Renal pelvis (tissue), 4 donors: ENCODE results near the gene LOXL1. TPM values are rescaled to one million over a fixed set of nuclear protein-coding genes. Genes with fewer than 3 reads are reported as not detected.

Source experiments
- DNase-seq: peaks from one replicate; pipeline ENCODE4 v3.0.0-alpha.2; 2013
- polyA plus RNA-seq, 3 donors: library from polyadenylated mRNA; unstranded; fragments of 120-200 nt; gene quantifications; one replicate each; pipeline ENCODE4 v1.2.1, GENCODE V29; 2013; ENCODE audit not compliant: insufficient read length in 3 of 3

Gene LOXL1
- polyA plus RNA-seq, 3 donors: 68.0 to 92.2 (median 73.6) TPM

DNA sequence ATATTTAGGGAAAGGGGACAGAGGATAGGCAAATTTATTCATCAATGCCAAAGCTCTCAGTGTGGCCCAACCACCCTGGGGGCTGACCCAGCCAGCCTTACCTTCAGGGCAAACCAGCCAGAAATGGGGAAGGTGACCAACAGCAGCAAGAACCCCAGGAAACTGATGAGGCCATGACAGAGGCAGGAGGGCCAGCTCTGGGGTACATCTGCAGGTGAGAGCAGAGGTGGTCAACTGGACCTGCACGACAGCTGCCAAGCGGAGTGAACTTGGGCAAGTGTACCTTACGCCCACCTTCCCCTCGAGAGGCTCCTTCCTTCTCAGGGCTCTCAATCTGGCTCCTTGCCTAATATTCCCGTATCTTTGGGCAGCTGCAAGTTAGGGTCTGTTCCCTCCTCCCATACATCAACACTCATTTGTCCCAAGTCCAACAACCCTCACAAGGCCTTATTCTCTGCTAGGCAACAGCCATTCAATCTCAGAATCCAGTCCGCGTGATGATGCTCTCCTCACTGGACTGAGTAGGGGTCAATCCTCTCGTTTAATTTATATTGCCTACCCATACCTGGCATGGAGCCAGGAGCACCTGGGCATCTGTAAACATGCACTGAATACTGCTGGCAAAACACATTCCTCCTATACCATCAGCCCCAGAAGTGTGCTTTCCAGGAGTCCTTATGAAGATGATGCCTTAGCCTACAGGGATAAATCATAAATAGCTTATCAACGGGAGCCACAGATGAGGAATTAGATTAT lies 64.2 kb downstream of the LOXL1 start:
- no peak for DNase-seq

- no peak for DNase-seq
Measured at GRCh38 chr15:73991260-73991659, 65.0 kb downstream of the LOXL1 start.

GRCh38 chr15:73991726-73992593 lies 65.7 kb downstream of the LOXL1 start, which contains the start of gene STOML1:
Gene STOML1 (minus strand): TSS chr15:73992295. CDS start chr15:73992223, 72 bp downstream.
- DNase-seq: peak; percentile 94

- DNase-seq: no peak
Measured at GRCh38 chr15:73992594-73992898, 66.3 kb downstream of the LOXL1 start.

DNA sequence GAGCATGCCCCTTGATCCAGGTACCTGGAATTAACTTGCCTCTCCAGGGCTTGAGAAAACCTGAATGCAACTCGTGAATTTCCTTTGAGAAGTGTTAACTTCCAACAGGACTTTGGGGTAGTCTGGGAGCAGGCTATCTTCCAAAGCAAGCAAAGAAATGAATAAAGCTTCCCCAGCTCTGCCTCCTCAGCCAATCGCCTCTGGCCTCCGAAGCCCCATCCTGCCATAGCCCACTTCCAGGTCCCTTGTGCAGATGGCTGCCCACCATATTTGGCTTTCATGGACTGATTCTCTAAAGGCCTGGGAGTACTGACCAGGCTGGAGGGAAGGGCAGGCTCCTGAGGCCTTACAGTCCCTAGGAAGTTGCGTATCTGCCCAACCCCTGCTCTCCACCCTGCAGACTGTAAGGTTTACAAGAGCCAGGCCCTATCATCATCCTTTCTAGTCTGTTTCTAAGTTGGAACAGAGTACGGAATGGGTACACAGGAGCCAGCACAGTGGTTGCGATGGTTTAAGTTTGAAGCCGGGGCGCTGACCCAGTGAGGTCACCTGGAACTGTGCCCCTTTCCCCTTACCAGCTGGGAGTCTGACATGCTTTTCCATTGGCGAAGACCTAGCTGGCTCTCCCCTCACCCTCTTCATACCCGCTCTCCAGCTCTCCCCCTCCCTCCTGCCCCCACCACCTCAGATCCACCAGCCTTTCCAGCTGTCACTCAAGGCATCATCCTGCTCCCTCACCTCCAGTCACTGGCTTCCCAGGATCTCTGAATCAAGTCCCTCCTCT lies 67.1 kb downstream of the LOXL1 start:
- DNase-seq: no peak

GRCh38 chr15:73994413-73994883 lies 68.2 kb downstream of the LOXL1 start, which contains the start of gene PML:
Gene PML (plus strand): TSS chr15:73994716. CDS start chr15:73994813, 97 bp downstream.
- DNase-seq: peak; percentile 96

GRCh38 chr15:73994912-73995622 lies 68.8 kb downstream of the LOXL1 start:
- no peak for DNase-seq

DNA sequence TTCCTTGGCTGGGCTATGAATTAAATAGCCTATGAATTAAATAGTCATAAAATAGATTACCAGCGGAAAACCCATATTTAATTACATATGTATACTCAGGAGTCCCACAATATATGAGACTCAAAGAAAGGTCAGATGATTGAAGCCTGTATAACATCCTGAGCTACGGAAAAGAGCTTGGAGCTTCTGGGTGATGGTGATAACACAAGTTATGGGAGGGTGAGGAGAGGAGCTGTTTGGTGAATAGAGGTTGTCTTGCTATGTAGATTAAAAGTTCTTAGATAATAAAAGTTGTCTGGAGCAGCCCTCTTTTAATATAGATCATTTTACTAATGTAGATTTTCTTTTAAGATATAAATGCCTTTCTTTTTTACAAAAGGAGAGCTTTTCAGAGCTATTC lies 70.0 kb downstream of the LOXL1 start:
- no peak for DNase-seq

DNA sequence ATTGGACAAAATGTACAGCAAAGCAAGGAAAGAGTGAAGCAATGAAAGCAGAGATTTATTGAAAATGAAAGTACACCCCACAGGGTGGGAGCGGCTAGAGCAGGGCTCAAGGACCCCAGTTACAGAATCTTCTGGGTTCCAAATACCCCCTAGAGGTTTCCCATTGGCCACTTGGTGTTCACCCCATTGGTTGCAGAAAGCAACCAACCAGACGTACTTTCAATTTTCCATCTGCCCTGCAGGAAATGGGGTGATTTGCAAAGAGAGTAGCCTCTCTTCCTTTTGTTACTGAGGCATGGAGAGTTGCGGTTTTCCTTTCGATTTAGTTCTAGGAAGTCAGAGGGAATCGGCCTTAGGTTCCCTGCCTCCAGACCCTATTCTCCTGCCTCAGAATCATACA lies 70.7 kb downstream of the LOXL1 start:
- DNase-seq: no peak

- DNase-seq: no peak
Measured at GRCh38 chr15:73997986-73998385, 71.7 kb downstream of the LOXL1 start.

Other genes starting within 250 kb of the LOXL1 start
- gene CD276, start 242.1 kb upstream of the LOXL1 start, polyA plus RNA-seq: 100 to 1,000 TPM; 156 to 198 (median 175) TPM
- gene INSYN1, start 173.1 kb upstream of the LOXL1 start, polyA plus RNA-seq: 10 to 100 TPM; 19.3 to 26.9 (median 21.7) TPM
- not detected for gene TBC1D21, start 52.9 kb upstream of the LOXL1 start, polyA plus RNA-seq
- gene STOML1, start 65.8 kb downstream of the LOXL1 start, polyA plus RNA-seq: 10 to 100 TPM; 13.6 to 15.0 (median 14.2) TPM
- gene PML, start 68.3 kb downstream of the LOXL1 start, polyA plus RNA-seq: 10 to 100 TPM; 33.6 to 37.7 (median 34.8) TPM
- gene GOLGA6A, start 156.1 kb downstream of the LOXL1 start, polyA plus RNA-seq: under 1 TPM in 1 of 3 donors, not detected in 2; 0.18 TPM
- gene ISLR2, start 204.1 kb downstream of the LOXL1 start, polyA plus RNA-seq: under 1 TPM; 0.39 to 0.97 (median 0.88) TPM
- 10 to 100 TPM; 33.2 to 69.0 (median 46.3) TPM for gene ISLR, start 247.2 kb downstream of the LOXL1 start, polyA plus RNA-seq